GM12873 (cell line): ENCODE data around the gene GUK1.
A peak's percentile ranks its signal among the peaks of the same experiment; 100 is the strongest.

ENCODE experiments used
- TF ChIP-seq, protein P1 (sequence below): IDR thresholded peaks from 2 replicates; pipeline ENCODE4 v1.5.1; 2012; ENCODE audit warnings: low read depth, mild to moderate bottlenecking, moderate library complexity, low read length, control low read depth; ENCODE audit not compliant: insufficient read depth; ENCODE audit errors: missing control alignments

GUK1 gene

DNA sequence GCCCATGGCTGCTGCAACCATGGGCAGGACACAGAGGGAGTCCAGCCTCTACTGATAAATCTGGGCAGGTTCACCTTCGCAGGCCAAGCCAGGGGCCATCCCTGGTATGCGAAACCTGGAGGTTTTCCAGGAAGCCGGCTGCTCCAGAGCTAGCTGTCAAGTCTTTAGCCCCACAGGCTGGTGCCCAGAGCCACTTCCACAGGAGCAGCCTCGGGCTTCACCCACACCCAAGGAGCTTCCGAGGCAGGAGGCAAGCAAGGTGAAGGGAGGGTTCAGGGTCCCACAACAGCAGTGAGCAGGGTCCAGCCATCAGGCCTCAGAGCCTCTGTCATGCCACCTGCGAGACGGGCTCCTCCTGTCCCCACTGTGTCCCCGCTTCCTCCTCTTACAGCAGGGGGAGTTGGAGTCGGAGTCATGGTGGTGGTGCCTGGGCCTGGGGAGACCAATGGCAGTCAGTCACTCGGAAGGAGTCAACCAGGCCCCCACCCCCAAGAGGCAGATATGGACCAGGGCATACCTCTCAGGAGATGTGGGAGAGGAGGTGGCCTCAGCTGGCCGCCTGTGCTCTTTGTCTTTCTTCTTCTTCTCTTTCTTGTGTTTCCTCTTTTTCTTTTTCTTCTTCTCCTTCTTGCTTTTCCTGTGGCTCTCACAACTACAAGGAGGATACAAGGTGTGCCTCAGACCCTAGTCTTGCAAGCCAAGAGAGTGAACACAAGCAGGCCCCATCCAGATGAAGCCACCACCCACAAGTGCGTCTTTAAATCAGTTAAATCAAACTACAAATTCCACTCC lies 39.1 kb upstream of the GUK1 start:
- TF ChIP-seq, protein P1, sequence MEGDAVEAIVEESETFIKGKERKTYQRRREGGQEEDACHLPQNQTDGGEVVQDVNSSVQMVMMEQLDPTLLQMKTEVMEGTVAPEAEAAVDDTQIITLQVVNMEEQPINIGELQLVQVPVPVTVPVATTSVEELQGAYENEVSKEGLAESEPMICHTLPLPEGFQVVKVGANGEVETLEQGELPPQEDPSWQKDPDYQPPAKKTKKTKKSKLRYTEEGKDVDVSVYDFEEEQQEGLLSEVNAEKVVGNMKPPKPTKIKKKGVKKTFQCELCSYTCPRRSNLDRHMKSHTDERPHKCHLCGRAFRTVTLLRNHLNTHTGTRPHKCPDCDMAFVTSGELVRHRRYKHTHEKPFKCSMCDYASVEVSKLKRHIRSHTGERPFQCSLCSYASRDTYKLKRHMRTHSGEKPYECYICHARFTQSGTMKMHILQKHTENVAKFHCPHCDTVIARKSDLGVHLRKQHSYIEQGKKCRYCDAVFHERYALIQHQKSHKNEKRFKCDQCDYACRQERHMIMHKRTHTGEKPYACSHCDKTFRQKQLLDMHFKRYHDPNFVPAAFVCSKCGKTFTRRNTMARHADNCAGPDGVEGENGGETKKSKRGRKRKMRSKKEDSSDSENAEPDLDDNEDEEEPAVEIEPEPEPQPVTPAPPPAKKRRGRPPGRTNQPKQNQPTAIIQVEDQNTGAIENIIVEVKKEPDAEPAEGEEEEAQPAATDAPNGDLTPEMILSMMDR = no peak

DNA sequence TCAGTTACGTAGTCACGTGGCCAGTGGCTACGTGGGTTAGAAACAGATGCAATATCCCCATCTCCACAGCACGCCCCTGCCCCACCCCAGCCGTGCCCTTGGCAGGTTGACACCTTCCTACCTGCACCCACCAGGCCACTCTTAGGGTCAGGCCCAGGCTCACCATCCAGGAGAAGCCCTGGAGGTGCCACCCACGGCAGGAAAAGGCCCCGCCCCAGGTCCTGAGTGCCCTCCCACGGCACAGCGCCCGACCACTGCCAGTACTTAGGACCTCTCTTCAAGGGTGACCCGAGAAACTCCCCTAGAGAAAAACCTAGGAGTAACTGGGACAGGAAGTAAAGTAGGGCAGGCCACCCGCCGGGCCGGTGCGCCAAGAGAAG lies 38.5 kb upstream of the GUK1 start:
- TF ChIP-seq, protein P1 = no peak

DNA sequence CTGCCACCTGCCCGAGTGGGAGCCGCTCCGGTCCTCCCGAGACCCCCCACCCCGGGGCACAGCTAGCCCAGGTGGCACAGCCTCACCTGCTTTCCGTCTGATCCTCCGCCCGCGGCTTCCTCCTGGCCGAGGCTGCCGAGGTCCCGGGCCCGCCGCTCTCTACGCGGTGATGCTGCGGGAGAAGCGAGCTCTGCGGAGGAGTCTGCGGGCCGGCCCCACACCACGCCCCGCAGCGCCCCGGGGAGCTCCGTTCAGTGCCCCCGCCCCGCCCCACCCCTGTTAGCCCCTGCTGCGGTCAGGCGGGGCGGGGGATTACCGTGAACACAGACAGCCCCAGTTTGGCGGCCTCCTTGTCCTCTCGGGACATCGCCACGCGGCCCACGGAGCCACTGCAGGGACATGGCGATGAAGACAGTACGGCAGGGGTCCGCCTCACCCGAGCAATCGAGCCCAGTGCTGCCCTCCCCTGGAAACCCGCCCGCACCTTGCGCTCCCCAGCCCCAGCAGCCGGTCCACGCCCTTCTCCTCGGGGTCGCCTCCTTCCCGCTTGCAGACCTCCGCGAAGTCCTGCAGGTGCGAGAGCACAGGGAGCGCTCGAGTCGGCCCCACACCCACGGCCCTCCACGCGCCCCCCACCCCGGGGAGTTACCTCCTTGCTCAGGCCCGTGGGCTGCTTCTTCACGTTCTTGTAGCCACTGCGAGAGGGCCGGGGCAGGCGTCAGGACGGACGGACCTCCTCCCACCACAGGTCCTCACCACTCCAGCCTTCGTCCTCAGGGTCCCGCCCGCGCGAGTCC lies 37.9 kb upstream of the GUK1 start:
- TF ChIP-seq, protein P1 = peak; percentile 40

DNA sequence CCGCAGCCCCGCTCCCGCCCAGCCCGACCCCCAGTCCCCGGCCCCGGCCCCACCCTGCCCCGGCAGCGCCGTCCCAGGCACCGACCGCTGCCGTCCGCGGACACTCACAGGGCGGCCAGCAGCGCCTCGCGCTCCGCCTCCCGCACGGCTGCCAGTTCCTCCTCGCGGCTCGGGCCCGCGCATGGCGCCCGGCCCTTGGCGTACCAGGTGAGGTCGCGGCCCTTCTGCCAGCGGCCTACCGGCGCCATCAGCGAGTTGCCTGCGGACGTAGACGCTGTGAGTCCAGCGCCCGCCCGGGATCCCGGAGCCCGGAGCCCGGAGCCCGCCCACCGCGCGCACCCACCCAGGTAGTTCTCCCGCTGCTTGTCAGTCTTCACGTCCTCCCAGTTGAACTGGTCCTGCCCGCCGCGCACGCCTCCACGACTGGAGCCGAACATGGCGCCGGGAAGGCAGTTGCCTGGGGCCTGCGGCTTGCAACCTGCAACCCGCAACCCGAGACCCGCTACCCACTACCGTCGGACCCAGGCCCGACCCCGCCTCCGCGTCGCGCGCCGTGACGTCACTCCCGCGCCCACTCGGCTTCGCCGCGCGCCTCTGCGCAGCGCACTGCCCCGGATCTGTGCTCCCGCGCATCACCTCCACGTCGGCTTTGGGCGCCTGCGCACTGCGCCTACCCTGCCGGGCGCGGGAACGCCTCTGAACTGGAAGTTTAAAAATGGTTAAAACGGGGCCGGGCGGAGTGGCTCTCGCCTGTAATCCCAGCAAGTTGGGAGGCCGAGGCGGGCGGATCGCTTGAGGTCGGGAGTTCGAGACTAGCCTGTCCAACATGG lies 37.1 kb upstream of the GUK1 start, which contains the start of gene C1orf35:
Gene C1orf35 (minus strand): TSS at position 535 of the 830 bp plus-strand sequence. CDS start 98 bp downstream, at position 437.
- TF ChIP-seq, protein P1 = no peak

DNA sequence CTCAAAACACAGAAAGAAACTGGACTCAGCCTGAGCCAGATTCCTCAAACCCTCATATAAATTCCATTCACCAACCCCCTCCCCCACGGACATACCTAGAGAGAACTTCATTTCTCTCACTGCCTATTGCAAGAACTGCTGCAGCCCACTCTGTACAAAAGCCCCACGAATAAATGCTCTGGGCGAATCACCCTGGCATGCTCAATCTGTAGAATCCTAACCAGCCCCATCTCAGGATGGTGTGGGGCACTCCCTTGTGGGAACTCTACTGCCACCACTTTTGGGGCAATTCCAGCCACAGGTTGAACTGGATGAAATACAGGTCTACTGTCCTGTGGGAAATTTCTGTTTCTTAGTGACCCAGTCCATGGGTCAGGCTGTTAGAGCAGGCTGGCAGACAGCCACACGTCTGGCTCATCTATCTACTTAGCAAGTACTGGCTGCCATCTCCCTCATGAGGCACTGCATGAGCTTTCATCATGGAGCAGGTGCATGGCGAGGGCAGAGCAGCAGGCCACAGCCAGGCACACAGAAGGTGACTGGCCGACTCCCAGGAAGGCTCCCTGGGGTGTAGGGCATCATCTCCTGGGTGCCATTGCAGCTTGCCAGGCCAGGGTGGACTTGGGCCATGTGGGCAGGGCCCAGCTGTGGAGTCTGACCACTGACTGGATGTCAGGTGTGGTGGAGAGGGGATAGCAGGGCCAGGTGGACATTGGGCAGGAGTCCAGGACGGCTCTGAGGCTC lies 35.4 kb upstream of the GUK1 start:
- TF ChIP-seq, protein P1 = no peak

DNA sequence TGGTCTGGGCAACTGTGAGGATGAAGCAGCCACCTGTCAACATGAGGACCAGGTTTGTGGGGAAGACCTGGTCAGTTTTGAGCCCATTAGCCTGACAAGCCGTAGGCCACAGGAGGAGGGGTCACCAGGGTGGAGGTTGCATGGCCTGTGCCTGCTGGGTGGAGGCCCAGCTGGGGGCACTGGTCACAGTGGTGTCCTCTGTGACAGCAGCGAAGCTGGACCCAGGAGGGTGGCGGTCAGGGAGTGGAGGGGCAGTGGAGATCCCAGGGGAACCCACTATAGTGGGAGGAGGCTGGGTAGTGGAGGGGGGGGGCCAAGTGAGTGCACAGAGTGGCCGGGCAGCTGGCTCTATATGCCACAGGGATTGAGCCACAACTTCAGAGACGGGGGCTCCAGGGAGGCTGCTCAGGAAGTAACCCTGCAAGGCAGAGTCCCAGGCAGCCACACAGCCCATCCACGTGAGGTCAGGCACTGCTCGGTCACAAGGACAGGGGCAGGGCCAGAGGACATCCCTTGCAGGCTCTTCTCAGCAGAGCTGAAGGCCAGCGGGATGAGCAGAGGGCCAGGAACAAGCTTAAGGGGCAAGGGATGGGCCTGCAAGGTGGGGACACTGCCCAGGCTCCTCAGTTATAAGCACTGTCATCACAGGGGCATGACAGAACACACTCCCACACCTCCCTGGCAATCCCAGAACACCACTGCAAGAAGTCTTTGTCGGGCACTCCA lies 34.6 kb upstream of the GUK1 start:
- TF ChIP-seq, protein P1 = no peak
